PC-3 (cell line): ENCODE data around the gene COL15A1. TPM values are rescaled to one million over a fixed set of nuclear protein-coding genes. Genes with fewer than 3 reads are reported as not detected.

Source experiments
- ATAC-seq: fragments of 200-7000 bp; cut with Tn5 transposase; 2 replicates; pipeline ENCODE4 v1.9.1; 2020; ENCODE audit warnings: mild to moderate bottlenecking, moderate library complexity
- BruUV-seq: library from RNA; stranded (reverse); fragments of 400-500 nt; replicated peaks from 2 replicates; lab custom pipeline; 2021; lab: Mats Ljungman, UMichigan
- CTCF ChIA-PET: fragments of 300-600 bp; sonication (Branson Sonifier 250); formaldehyde crosslinking; loops from one replicate; lab custom pipeline; 2022; ENCODE audit warnings: antibody characterized with exemption; lab: Charles Lee
- POLR2A ChIA-PET: fragments of 300-600 bp; sonication (Branson Sonifier 250); formaldehyde crosslinking; loops from one replicate; lab custom pipeline; 2022; ENCODE audit warnings: antibody characterized with exemption; ENCODE audit not compliant: unreplicated experiment; lab: Charles Lee
- DNase-seq: peaks from one replicate; pipeline ENCODE4 v3.0.0-alpha.2; 2015
- H2AFZ ChIP-seq: fragments of 300-600 bp; sonication (generic); 2 replicates; pipeline ENCODE4 v1.6.0; 2016; ENCODE audit warnings: antibody characterized with exemption, low read length
- H3F3A ChIP-seq: fragments of 300-600 bp; sonication (generic); one replicate; pipeline ENCODE4 v1.6.0; 2017; ENCODE audit warnings: antibody characterized with exemption, low read length, control low read depth, mild to moderate bottlenecking; ENCODE audit not compliant: unreplicated experiment
- H3K27ac ChIP-seq: fragments of 300-600 bp; sonication (generic); 2 replicates; pipeline ENCODE4 v1.5.1; 2016; ENCODE audit warnings: mild to moderate bottlenecking, low read length
- H3K27me3 ChIP-seq: fragments of 300-600 bp; sonication (generic); 2 replicates; pipeline ENCODE4 v1.6.1; 2016; ENCODE audit warnings: low read length, mixed read lengths
- H3K36me3 ChIP-seq: fragments of 300-600 bp; sonication (generic); 2 replicates; pipeline ENCODE4 v1.6.1; 2016; ENCODE audit warnings: low read depth, mixed run types, low read length, mixed read lengths
- H3K4me1 ChIP-seq: fragments of 300-600 bp; sonication (generic); 2 replicates; pipeline ENCODE4 v1.5.1; 2016; ENCODE audit warnings: low read length; ENCODE audit not compliant: insufficient read depth
- H3K4me2 ChIP-seq: fragments of 300-600 bp; sonication (generic); 2 replicates; pipeline ENCODE4 v1.6.0; 2016; ENCODE audit warnings: low read length
- H3K4me3 ChIP-seq: fragments of 300-600 bp; sonication (generic); 2 replicates; pipeline ENCODE4 v1.5.1; 2016; ENCODE audit warnings: mild to moderate bottlenecking, low read length, mixed read lengths
- H3K79me2 ChIP-seq: fragments of 300-600 bp; sonication (generic); 2 replicates; pipeline ENCODE4 v1.6.1; 2017; ENCODE audit warnings: low read length, mixed read lengths
- H3K9ac ChIP-seq: fragments of 300-600 bp; sonication (generic); 2 replicates; pipeline ENCODE4 v1.6.0; 2016; ENCODE audit warnings: mild to moderate bottlenecking, low read length
- H3K9me2 ChIP-seq: fragments of 300-600 bp; sonication (generic); replicated peaks from 2 replicates; pipeline ENCODE4 v1.6.1; 2016; ENCODE audit warnings: mixed run types, low read length, mixed read lengths
- H3K9me3 ChIP-seq: fragments of 300-600 bp; sonication (generic); 2 replicates; pipeline ENCODE4 v1.6.1; 2016; ENCODE audit warnings: low read length, mixed read lengths
- H4K20me1 ChIP-seq: fragments of 300-600 bp; sonication (generic); 2 replicates; pipeline ENCODE4 v1.6.1; 2016; ENCODE audit warnings: low read length, mixed read lengths
- EZH2 ChIP-seq: fragments of 300-600 bp; sonication (generic); IDR thresholded peaks from one replicate; pipeline ENCODE4 v1.6.1; 2017; ENCODE audit warnings: antibody characterized with exemption, mild to moderate bottlenecking, low read length; ENCODE audit not compliant: unreplicated experiment
- EZH2phosphoT487 ChIP-seq: fragments of 300-600 bp; sonication (generic); IDR thresholded peaks from 2 replicates; pipeline ENCODE4 v1.6.1; 2018; ENCODE audit warnings: mild to moderate bottlenecking, antibody characterized with exemption, low read length, borderline replicate concordance
- intact Hi-C: fragments of 100-400 bp; cut with micrococcal nuclease; formaldehyde crosslinking; loops from 2 replicates; pipeline ENCODE4 v1.9.0; 2023
- total RNA-seq: library from RNA; depleted of rRNA; stranded (reverse); fragments of >200 nt; gene quantifications from 2 replicates; pipeline ENCODE4 v1.2.3, GENCODE V29; 2014
- TF ChIP-seq, protein P1 (sequence below): fragments of 300-600 bp; sonication (generic); conservative IDR thresholded peaks from 2 replicates; pipeline ENCODE4 v1.5.1; 2017; ENCODE audit warnings: antibody characterized with exemption, low read depth, mild to moderate bottlenecking, low read length

COL15A1 gene
- total RNA-seq, 1 experiment from 2014 or later = 0.04 TPM

DNA sequence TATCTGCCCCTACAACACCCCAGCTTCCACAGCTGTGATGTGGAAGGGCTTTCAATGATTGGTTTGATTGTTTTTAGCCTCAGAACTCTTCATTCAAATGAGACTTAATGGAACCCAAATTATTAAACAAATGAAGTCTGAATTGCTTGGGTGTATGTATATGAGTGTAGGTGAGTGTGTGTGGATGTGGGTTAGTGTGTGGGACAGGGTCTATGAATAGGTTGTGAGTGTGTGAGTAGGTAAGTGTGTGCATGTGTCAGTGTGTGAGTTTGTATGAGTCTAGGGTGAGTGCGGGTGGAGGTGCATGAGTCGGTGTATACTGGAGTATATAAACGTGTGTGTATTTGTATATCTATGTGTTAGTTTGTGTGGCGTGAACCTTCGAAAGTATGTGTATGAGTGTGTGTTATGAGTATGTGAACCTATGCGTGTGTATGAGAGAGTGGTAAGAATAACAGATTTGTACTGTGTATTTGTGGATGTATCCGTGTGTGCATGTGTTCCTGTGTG is 26.9 kb downstream of the COL15A1 start:
- no peak overlapping the region for H2AFZ ChIP-seq
- BruUV-seq = no TSS peak
- no peak for DNase-seq
- ChIA-PET CTCF (no interaction called here), POLR2A (no interaction called here)
- no peak overlapping the region for H3K9ac ChIP-seq
- TF ChIP-seq EZH2 (no peak), EZH2phosphoT487 (no peak)
- TF ChIP-seq, protein P1, sequence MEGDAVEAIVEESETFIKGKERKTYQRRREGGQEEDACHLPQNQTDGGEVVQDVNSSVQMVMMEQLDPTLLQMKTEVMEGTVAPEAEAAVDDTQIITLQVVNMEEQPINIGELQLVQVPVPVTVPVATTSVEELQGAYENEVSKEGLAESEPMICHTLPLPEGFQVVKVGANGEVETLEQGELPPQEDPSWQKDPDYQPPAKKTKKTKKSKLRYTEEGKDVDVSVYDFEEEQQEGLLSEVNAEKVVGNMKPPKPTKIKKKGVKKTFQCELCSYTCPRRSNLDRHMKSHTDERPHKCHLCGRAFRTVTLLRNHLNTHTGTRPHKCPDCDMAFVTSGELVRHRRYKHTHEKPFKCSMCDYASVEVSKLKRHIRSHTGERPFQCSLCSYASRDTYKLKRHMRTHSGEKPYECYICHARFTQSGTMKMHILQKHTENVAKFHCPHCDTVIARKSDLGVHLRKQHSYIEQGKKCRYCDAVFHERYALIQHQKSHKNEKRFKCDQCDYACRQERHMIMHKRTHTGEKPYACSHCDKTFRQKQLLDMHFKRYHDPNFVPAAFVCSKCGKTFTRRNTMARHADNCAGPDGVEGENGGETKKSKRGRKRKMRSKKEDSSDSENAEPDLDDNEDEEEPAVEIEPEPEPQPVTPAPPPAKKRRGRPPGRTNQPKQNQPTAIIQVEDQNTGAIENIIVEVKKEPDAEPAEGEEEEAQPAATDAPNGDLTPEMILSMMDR = no peak
- H3K27ac ChIP-seq = no peak overlapping the region
- H3K9me3 ChIP-seq = no peaks in the 10 kb centered on the region
- H4K20me1 ChIP-seq = no peaks in the 10 kb centered on the region
- no peak for ATAC-seq
- H3K27me3 ChIP-seq = no peaks in the 10 kb centered on the region
- H3K4me1 ChIP-seq = 0 out of 2 replicates have a peak, but pooled peaks cover 3% of the 10 kb centered on the region
- H3K9me2 ChIP-seq = no peaks in the 10 kb centered on the region
- H3K4me2 ChIP-seq = no peak overlapping the region
- H3K79me2 ChIP-seq = no peaks in the 10 kb centered on the region
- H3F3A ChIP-seq = no peaks in the 10 kb centered on the region
- intact Hi-C loops = no loop called here
- H3K36me3 ChIP-seq = no peaks in the 10 kb centered on the region
- no peak overlapping the region for H3K4me3 ChIP-seq

- Histone ChIP-seq H3K79me2 (no peaks in the 10 kb centered on the region), H3K9me2 (no peaks in the 10 kb centered on the region), H2AFZ (0 out of 2 replicates have a peak overlapping the region, but pooled peaks have one; percentile 30), H3F3A (no peaks in the 10 kb centered on the region), H4K20me1 (no peaks in the 10 kb centered on the region), H3K4me3 (no peak overlapping the region), H3K4me2 (peak overlapping the region; percentile 34; the same call in 1 of the 2 replicates), H3K4me1 (0 out of 2 replicates have a peak, but pooled peaks cover 3% of the 10 kb centered on the region), H3K36me3 (no peaks in the 10 kb centered on the region), H3K27me3 (no peaks in the 10 kb centered on the region), H3K27ac (no peak overlapping the region), H3K9ac (no peak overlapping the region), H3K9me3 (no peaks in the 10 kb centered on the region)
- no TSS peak for BruUV-seq
- peak; percentile 49 for DNase-seq
- peak; percentile 37; the same call in 1 of the 2 replicates for ATAC-seq
- intact Hi-C loops = no loop called here
- ChIA-PET POLR2A (interaction anchor here (0.5 kb wide), 1 partner anchor 1353 kb away, joined by 3 read pairs; no protein-coding TSS in a partner anchor), CTCF (no interaction called here)
- TF ChIP-seq EZH2 = no peak
- TF ChIP-seq, protein P1 = no peak
- TF ChIP-seq EZH2phosphoT487 = no peak
These were observed 27.6 kb downstream of the COL15A1 start for GRCh38 chr9:98971168-98971914.

DNA sequence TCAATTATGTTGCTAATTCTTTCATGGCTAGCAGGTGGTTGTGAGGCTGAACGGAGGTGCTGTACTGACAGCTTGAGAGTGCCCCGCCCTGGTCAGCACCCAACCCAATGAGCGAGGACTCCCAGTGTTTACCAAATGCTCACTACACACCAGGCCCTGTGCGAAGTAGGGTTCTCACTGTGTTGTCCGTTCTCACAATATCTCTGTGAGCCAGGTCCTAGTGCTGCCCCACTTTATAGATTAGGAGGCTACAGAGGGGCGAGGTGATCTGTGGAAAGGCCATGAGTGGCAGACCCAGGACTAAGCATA is 28.2 kb downstream of the COL15A1 start:
- Histone ChIP-seq H3K79me2 (no peaks in the 10 kb centered on the region), H3F3A (no peaks in the 10 kb centered on the region), H2AFZ (no peak overlapping the region), H4K20me1 (no peaks in the 10 kb centered on the region), H3K9me2 (no peaks in the 10 kb centered on the region), H3K36me3 (no peaks in the 10 kb centered on the region), H3K9ac (no peak overlapping the region), H3K4me2 (no peak overlapping the region), H3K4me3 (no peak overlapping the region), H3K4me1 (0 out of 2 replicates have a peak, but pooled peaks cover 3% of the 10 kb centered on the region), H3K27ac (no peak overlapping the region), H3K9me3 (no peaks in the 10 kb centered on the region), H3K27me3 (no peaks in the 10 kb centered on the region)
- TF ChIP-seq, protein P1 = no peak
- TF ChIP-seq EZH2 (no peak), EZH2phosphoT487 (no peak)
- BruUV-seq = no TSS peak
- ChIA-PET POLR2A (interaction anchor here (0.5 kb wide), 1 partner anchor 1353 kb away, joined by 3 read pairs; no protein-coding TSS in a partner anchor), CTCF (no interaction called here)
- no peak for ATAC-seq
- intact Hi-C loops = no loop called here
- no peak for DNase-seq
